Motor neuron (in vitro differentiated cells): ENCODE results near the gene NKAP. TPM values are rescaled to one million over a fixed set of nuclear protein-coding genes. Genes with fewer than 3 reads are reported as not detected.
"Not testable (repeated sequence)": the region's sequence is repeated elsewhere in the genome, so short reads cannot be mapped to it uniquely, and the experiment has no call there.

ENCODE experiments used
- ATAC-seq, 8 experiments: fragments of 200-7000 bp; cut with Tn5 transposase; replicated peaks in 6 of 8; 2 replicates each; pipeline ENCODE4 v1.8.0; 2021; ENCODE audit warnings: mild to moderate bottlenecking in 8 of 8, moderate library complexity in 8 of 8
- H3K27ac ChIP-seq, 2 donors: fragments of 250-450 bp; sonication (Bioruptor Pico); 2 replicates each; pipeline ENCODE4 v1.9.0; 2021; ENCODE audit warnings: antibody characterized with exemption in 2 of 2, mild to moderate bottlenecking in 2 of 2, moderate library complexity in 1 of 2
- H3K4me1 ChIP-seq, 2 donors: fragments of 250-450 bp; sonication (Bioruptor Pico); replicated peaks in 1 of 2; 2 replicates each; pipeline ENCODE4 v1.6.1; 2021; ENCODE audit warnings: antibody characterized with exemption in 2 of 2, mild to moderate bottlenecking in 2 of 2, moderate library complexity in 1 of 2
- H3K4me3 ChIP-seq, 5 donors: fragments of 250-450 bp; sonication (Bioruptor Pico); 2 replicates each; pipeline ENCODE4 v1.9.0; 2021; ENCODE audit warnings: antibody characterized with exemption in 5 of 5, mild to moderate bottlenecking in 5 of 5, moderate library complexity in 4 of 5
- WGBS, 10 experiments: fragments of 450-650 bp; shearing (Covaris generic); methylation state at CpG; one replicate each; pipeline ENCODE4 v1.0.0; 2022; 5-methylcytosine and 5-hydroxymethylcytosine counted together
- in situ Hi-C, 9 experiments: fragments of 400-800 bp; cut with MboI; loops; one replicate each; pipeline ENCODE4 v1.15.0; 2021; ENCODE audit warnings: low sequenced_read_pairs in 9 of 9, low pct_unique_long_range_greater_than_20kb in 2 of 9; ENCODE audit not compliant: unreplicated experiment in 9 of 9
- total RNA-seq, 8 experiments: library from RNA; unstranded; fragments of 300-600 nt; gene quantifications; 2 replicates each; pipeline versions ENCODE4 v1.2.3 to v1.2.4, GENCODE V29; 2022

Gene NKAP
- total RNA-seq, 8 experiments from 2014 or later, result 6.9 to 12.7 (median 9.4) TPM

GRCh38 chrX:119966837-119967236, 23.3 kb upstream of the NKAP start:
- ATAC-seq, result not testable (repeated sequence)

GRCh38 chrX:119960625-119961024, 17.1 kb upstream of the NKAP start:
- in situ Hi-C loops, result no loop called here
- no peak overlapping the region for H3K4me3 ChIP-seq
- ATAC-seq, result peak in 1 of 8 experiments; percentile 59
- H3K27ac ChIP-seq, result no peak overlapping the region
- no peaks in the 10 kb centered on the region for H3K4me1 ChIP-seq

More at GRCh38 chrX:119966837-119967236, 23.3 kb upstream of the NKAP start:
- WGBS, 10 experiments, result no CpG with 5 or more reads among the region's 1 CpG
- H3K4me1 ChIP-seq, in situ Hi-C loops, H3K4me3 ChIP-seq, H3K27ac ChIP-seq: not testable (repeated sequence)

- H3K4me3 ChIP-seq, ATAC-seq, H3K4me1 ChIP-seq, H3K27ac ChIP-seq, in situ Hi-C loops: not testable (repeated sequence)
- WGBS, 10 experiments, result 0 to 100% (median 35%) methylated on average over 1 to 10 of the region's 21 CpGs; no CpG with 5 or more reads in 6 of the 10 experiments
Measured at GRCh38 chrX:119955807-119956570, 12.4 kb upstream of the NKAP start.

- Histone ChIP-seq H3K27ac (no peak overlapping the region), H3K4me3 (no peak overlapping the region), H3K4me1 (no peaks in the 10 kb centered on the region)
- whole genome bisulfite sequencing, 10 experiments, result 0 to 100% (median 52%) methylated on average over 1 to 3 of the region's 3 CpGs; no CpG with 5 or more reads in 2 of the 10 experiments
- no peak for ATAC-seq
- in situ Hi-C loops, result no loop called here
Measured at GRCh38 chrX:119954374-119954773, 10.8 kb upstream of the NKAP start.

- 0 to 90% (median 51%) methylated on average over 1 to 5 of the region's 5 CpGs; no CpG with 5 or more reads in 5 of the 10 experiments for WGBS, 10 experiments
- Histone ChIP-seq H3K4me1 (peaks cover 0 to 4% of the 10 kb centered on the region in 2 donors), H3K27ac (no peak overlapping the region), H3K4me3 (no peak overlapping the region)
- in situ Hi-C loops, result no loop called here
- no peak for ATAC-seq
Measured at GRCh38 chrX:119948381-119948780, 4.8 kb upstream of the NKAP start.

GRCh38 chrX:119945481-119945880, 1.9 kb upstream of the NKAP start:
- Histone ChIP-seq H3K4me3 (no peak overlapping the region), H3K27ac (no peak overlapping the region), H3K4me1 (peaks cover 0 to 8% of the 10 kb centered on the region in 2 donors)
- ATAC-seq, result no peak
- in situ Hi-C loops, result no loop called here
- WGBS, 10 experiments, result 19 to 56% (median 36%) methylated on average over 2 to 6 of the region's 6 CpGs; no CpG with 5 or more reads in 6 of the 10 experiments

GRCh38 chrX:119942831-119943184, 743 bp downstream of the NKAP start:
- Histone ChIP-seq H3K27ac (peak overlapping the region; percentile 91 to 99), H3K4me1 (peaks cover 0 to 8% of the 10 kb centered on the region in 2 donors), H3K4me3 (peak overlapping the region; percentile 55 to 93 (median 77))
- in situ Hi-C loops, result no loop called here
- ATAC-seq, result peak; percentile 4 to 22 (median 8)
- WGBS, 10 experiments, result 0 to 36% (median 20%) methylated on average over 3 to 14 of the region's 14 CpGs; no CpG with 5 or more reads in 7 of the 10 experiments

GRCh38 chrX:119942173-119942819, 1.3 kb downstream of the NKAP start:
- Histone ChIP-seq H3K4me3 (peak overlapping the region; percentile 55 to 93 (median 77)), H3K27ac (peak overlapping the region; percentile 91 to 99), H3K4me1 (peaks cover 0 to 8% of the 10 kb centered on the region in 2 donors)
- no peak for ATAC-seq
- 0 to 100% (median 39%) methylated on average over 1 to 13 of the region's 13 CpGs; no CpG with 5 or more reads in 3 of the 10 experiments for WGBS, 10 experiments
- in situ Hi-C loops, result no loop called here

- H3K4me3 ChIP-seq, result no peak overlapping the region
- H3K27ac ChIP-seq, result no peak overlapping the region
- no peak for ATAC-seq
- in situ Hi-C loops, result no loop called here
- H3K4me1 ChIP-seq, result peaks cover 0 to 8% of the 10 kb centered on the region in 2 donors
Measured at GRCh38 chrX:119941336-119941735, 2.2 kb downstream of the NKAP start.

- Histone ChIP-seq H3K27ac (no peak overlapping the region), H3K4me1 (no peaks in the 10 kb centered on the region), H3K4me3 (no peak overlapping the region)
- ATAC-seq, result no peak
- 78 to 80% methylated on average over 1 to 3 of the region's 3 CpGs; no CpG with 5 or more reads in 8 of the 10 experiments for WGBS, 10 experiments
- in situ Hi-C loops, result no loop called here
Measured at GRCh38 chrX:119935215-119935874, 8.2 kb downstream of the NKAP start.

- H3K4me1 ChIP-seq, ATAC-seq: not testable (repeated sequence)
- WGBS, 10 experiments, result 75% methylated on average over 6 of the region's 7 CpGs; no CpG with 5 or more reads in 9 of the 10 experiments
Measured at GRCh38 chrX:119922391-119922790, 21.2 kb downstream of the NKAP start.

GRCh38 chrX:119919835-119920585, 23.5 kb downstream of the NKAP start:
- Histone ChIP-seq H3K27ac (no peak overlapping the region), H3K4me3 (no peak overlapping the region), H3K4me1 (no peaks in the 10 kb centered on the region)
- in situ Hi-C loops, result no loop called here
- WGBS, 10 experiments, result 28 to 100% (median 97%) methylated on average over 1 to 5 of the region's 5 CpGs; no CpG with 5 or more reads in 4 of the 10 experiments
- ATAC-seq, result no peak

More at GRCh38 chrX:119922391-119922790, 21.2 kb downstream of the NKAP start:
- H3K4me3 ChIP-seq, H3K27ac ChIP-seq, in situ Hi-C loops: not testable (repeated sequence)
